Liver (tissue), 9 donors: ENCODE data around the gene TP73. TPM values are rescaled to one million over a fixed set of nuclear protein-coding genes. Genes with fewer than 3 reads are reported as not detected.

Experiments used
- DNase-seq: peaks from one replicate; pipeline ENCODE4 v3.0.0-alpha.2; 2017; ENCODE audit warnings: low spot score
- H3K27ac ChIP-seq, 2 donors: one replicate each; pipeline ENCODE4 v1.7.0; 2013; ENCODE audit warnings: inconsistent platforms in 2 of 2, low read length in 2 of 2, control low read depth in 1 of 2, low read depth in 1 of 2, mild to moderate bottlenecking in 1 of 2
- H3K27me3 ChIP-seq, 4 donors: one replicate each; pipeline versions ENCODE4 v1.6.1 to v1.7.0; 2013; ENCODE audit warnings: low read length in 3 of 4, inconsistent platforms in 1 of 4, mild to moderate bottlenecking in 1 of 4, moderate library complexity in 1 of 4; ENCODE audit not compliant: control insufficient read depth in 4 of 4, insufficient read depth in 4 of 4
- H3K36me3 ChIP-seq, 4 donors: one replicate each; pipeline versions ENCODE4 v1.6.1 to v1.7.0; 2013; ENCODE audit warnings: low read length in 3 of 4, mild to moderate bottlenecking in 3 of 4, low read depth in 1 of 4, moderate library complexity in 1 of 4; ENCODE audit not compliant: control insufficient read depth in 4 of 4, insufficient read depth in 3 of 4
- H3K4me1 ChIP-seq, 4 donors: one replicate each; pipeline versions ENCODE4 v1.6.1 to v1.7.0; 2013; ENCODE audit warnings: low read length in 3 of 4, mild to moderate bottlenecking in 3 of 4, moderate library complexity in 1 of 4; ENCODE audit not compliant: control insufficient read depth in 4 of 4, insufficient read depth in 4 of 4
- H3K4me3 ChIP-seq, 3 donors: one replicate each; pipeline versions ENCODE4 v1.6.1 to v1.7.0; 2013; ENCODE audit warnings: low read length in 3 of 3, control low read depth in 1 of 3, low read depth in 1 of 3, mild to moderate bottlenecking in 1 of 3
- H3K9ac ChIP-seq, 2 donors: one replicate each; pipeline ENCODE4 v1.7.0; 2013; ENCODE audit warnings: low read length in 2 of 2, mild to moderate bottlenecking in 2 of 2, moderate library complexity in 2 of 2, control low read depth in 1 of 2, low read depth in 1 of 2
- H3K9me3 ChIP-seq, 4 donors: one replicate each; pipeline versions ENCODE4 v1.6.1 to v1.7.0; 2013; ENCODE audit warnings: low read length in 3 of 4; ENCODE audit not compliant: control insufficient read depth in 4 of 4
- ATF3 ChIP-seq: IDR thresholded peaks from 2 replicates; pipeline ENCODE4 v1.6.1; 2016; ENCODE audit warnings: antibody characterized with exemption
- CTCF ChIP-seq: fragments of 150-350 bp; IDR thresholded peaks from 2 replicates; pipeline ENCODE4 v1.5.1; 2017; ENCODE audit warnings: improper control_type of control experiment, low read depth, low read length; ENCODE audit not compliant: missing input control
- EGR1 ChIP-seq, 2 donors: IDR thresholded peaks; 2 replicates each; pipeline ENCODE4 v1.6.1; 2016 to 2018; ENCODE audit warnings: antibody characterized with exemption in 2 of 2, low read depth in 2 of 2
- FOXA1 ChIP-seq: IDR thresholded peaks from 2 replicates; pipeline ENCODE4 v1.6.1; 2016; ENCODE audit warnings: antibody characterized with exemption
- FOXA2 ChIP-seq: IDR thresholded peaks from 2 replicates; pipeline ENCODE4 v1.6.1; 2016; ENCODE audit warnings: antibody characterized with exemption
- GABPA ChIP-seq, 2 donors: IDR thresholded peaks in 1 of 2; conservative IDR thresholded peaks in 1 of 2; 2 replicates each; pipeline ENCODE4 v1.6.1; 2016; ENCODE audit warnings: antibody characterized with exemption in 2 of 2, mild to moderate bottlenecking in 1 of 2, moderate library complexity in 1 of 2
- HNF4A ChIP-seq, 2 donors: conservative IDR thresholded peaks; 2 replicates each; pipeline ENCODE4 v1.6.1; 2016; ENCODE audit warnings: antibody characterized with exemption in 2 of 2, mild to moderate bottlenecking in 2 of 2
- HNF4G ChIP-seq: IDR thresholded peaks from 2 replicates; pipeline ENCODE4 v1.6.1; 2016; ENCODE audit warnings: antibody characterized with exemption
- JUND ChIP-seq, 2 donors: IDR thresholded peaks; 2 replicates each; pipeline ENCODE4 v1.6.1; 2016; ENCODE audit warnings: antibody characterized with exemption in 2 of 2
- MAX ChIP-seq: IDR thresholded peaks from 2 replicates; pipeline ENCODE4 v1.6.1; 2016; ENCODE audit warnings: antibody characterized with exemption
- NR2F2 ChIP-seq: IDR thresholded peaks from 2 replicates; pipeline ENCODE4 v1.6.1; 2016; ENCODE audit warnings: antibody characterized with exemption
- RAD21 ChIP-seq, 2 donors: IDR thresholded peaks; 2 replicates each; pipeline ENCODE4 v1.6.1; 2016; ENCODE audit warnings: antibody characterized with exemption in 2 of 2, mild to moderate bottlenecking in 2 of 2
- REST ChIP-seq: IDR thresholded peaks from 2 replicates; pipeline ENCODE4 v1.6.1; 2016; ENCODE audit warnings: antibody characterized with exemption, mild to moderate bottlenecking
- RXRA ChIP-seq, 2 donors: IDR thresholded peaks; 2 replicates each; pipeline ENCODE4 v1.6.1; 2017 to 2018; ENCODE audit warnings: antibody characterized with exemption in 2 of 2, mild to moderate bottlenecking in 1 of 2
- SP1 ChIP-seq: IDR thresholded peaks from 2 replicates; pipeline ENCODE4 v1.6.1; 2018; ENCODE audit warnings: antibody characterized with exemption, mild to moderate bottlenecking
- TAF1 ChIP-seq: conservative IDR thresholded peaks from 2 replicates; pipeline ENCODE4 v1.6.1; 2016; ENCODE audit warnings: antibody characterized with exemption, mild to moderate bottlenecking
- YY1 ChIP-seq: IDR thresholded peaks from 2 replicates; pipeline ENCODE4 v1.6.1; 2016; ENCODE audit warnings: antibody characterized with exemption, mild to moderate bottlenecking
- ZBTB33 ChIP-seq: IDR thresholded peaks from 2 replicates; pipeline ENCODE4 v1.6.1; 2016; ENCODE audit warnings: antibody characterized with exemption
- WGBS: extraction: QIAGEN DNeasy Blood & Tissue Kit; methylation state at CpG from one replicate; pipeline ENCODE4 v1.1.7; 2013; 5-methylcytosine and 5-hydroxymethylcytosine counted together
- polyA plus RNA-seq, 2 donors: library from polyadenylated mRNA; stranded (reverse) in 1 of 2; unstranded in 1 of 2; fragments of 200-250 nt in 1 of 2; fragments of >200 nt in 1 of 2; fragmentation: Nextera tagmentation in 1 of 2; extraction: Ambion mirVana in 1 of 2; gene quantifications; one replicate each; pipeline versions ENCODE4 v1.2.1 to v1.2.3, GENCODE V29; 2013 to 2015
- total RNA-seq, 2 donors: library from RNA; depleted of rRNA; stranded (reverse); fragments of >200 nt; gene quantifications; one replicate each; pipeline ENCODE4 v1.2.3, GENCODE V29; 2014
- donor health status: healthy.
- donor health status: healthy.
- donor health status: healthy.
- donor health status: healthy.
- donor health status: healthy.

The TP73 gene
- total and polyA plus RNA-seq, 4 donors, result 0.08 to 0.29 (median 0.18) TPM

GRCh38 chr1:3679799-3680453, 27.6 kb downstream of the TP73 start (continued):
- TF ChIP-seq CTCF, result no peak
- TF ChIP-seq TAF1, result no peak

- H3K9ac ChIP-seq, result no peak overlapping the region
- no peak overlapping the region for H3K4me3 ChIP-seq
- H3K27ac ChIP-seq, result no peak overlapping the region
- TF ChIP-seq TAF1, result no peak
- no peak for TF ChIP-seq HNF4G
- no peak for TF ChIP-seq YY1
- TF ChIP-seq SP1, result no peak
- TF ChIP-seq FOXA1, result no peak
- TF ChIP-seq JUND (IDR thresholded peaks at IDR 0.05), result no peak
- no peak for TF ChIP-seq ATF3
- TF ChIP-seq NR2F2, result no peak
- TF ChIP-seq RXRA (IDR thresholded peaks at IDR 0.05), result no peak
- TF ChIP-seq EGR1 (IDR thresholded peaks at IDR 0.05; ENCODE audit: low read depth in 2 of 2), result no peak
- no peak for TF ChIP-seq HNF4A (conservative IDR thresholded peaks at IDR 0.05)
- TF ChIP-seq CTCF, result no peak
- TF ChIP-seq FOXA2, result no peak
- TF ChIP-seq ZBTB33, result no peak
- no peak for TF ChIP-seq REST
- TF ChIP-seq MAX, result no peak
- TF ChIP-seq RAD21 (IDR thresholded peaks at IDR 0.05), result no peak
- TF ChIP-seq GABPA (IDR thresholded peaks at IDR 0.05 in 1 of 2, conservative IDR thresholded peaks at IDR 0.05 in 1 of 2), result no peak
- H3K4me1 ChIP-seq, result no peaks in the 10 kb centered on the region
- H3K36me3 ChIP-seq, result no peaks in the 10 kb centered on the region
- H3K9me3 ChIP-seq, result no peaks in the 10 kb centered on the region
- 84% methylated on average over 20 of the region's 20 CpGs for WGBS
- no peak for DNase-seq
- no peaks in the 10 kb centered on the region for H3K27me3 ChIP-seq
Measured at GRCh38 chr1:3680488-3681230, 28.3 kb downstream of the TP73 start.
